GM06990 (cell line): ENCODE data around the gene FNBP1.

Source experiments
- DNase-seq: peaks from one replicate; pipeline ENCODE4 v3.0.0-alpha.2; 2011; ENCODE audit not compliant: insufficient read length; ENCODE audit errors: extremely low read depth
- H3K27me3 ChIP-seq: replicated peaks from 2 replicates; pipeline ENCODE4 v1.6.0; 2011; ENCODE audit warnings: low read length; ENCODE audit not compliant: control insufficient read depth, insufficient read depth
- H3K36me3 ChIP-seq: 2 replicates; pipeline ENCODE4 v1.5.1; 2011; ENCODE audit warnings: low read length; ENCODE audit not compliant: control insufficient read depth, insufficient read depth
- H3K4me3 ChIP-seq: replicated peaks from 2 replicates; pipeline ENCODE4 v1.5.1; 2011; ENCODE audit warnings: low read depth, mild to moderate bottlenecking, control low read depth, low read length
- TF ChIP-seq, protein P1 (sequence below): IDR thresholded peaks from 2 replicates; pipeline ENCODE4 v1.5.1; 2011; ENCODE audit warnings: low read length, control low read depth, mild to moderate bottlenecking, inconsistent platforms; ENCODE audit not compliant: insufficient read depth, poor library complexity, severe bottlenecking

Gene FNBP1

GRCh38 chr9:129914051-129914450 lies 128.9 kb downstream of the FNBP1 start:
- DNase-seq, result no peak
- TF ChIP-seq, protein P1, sequence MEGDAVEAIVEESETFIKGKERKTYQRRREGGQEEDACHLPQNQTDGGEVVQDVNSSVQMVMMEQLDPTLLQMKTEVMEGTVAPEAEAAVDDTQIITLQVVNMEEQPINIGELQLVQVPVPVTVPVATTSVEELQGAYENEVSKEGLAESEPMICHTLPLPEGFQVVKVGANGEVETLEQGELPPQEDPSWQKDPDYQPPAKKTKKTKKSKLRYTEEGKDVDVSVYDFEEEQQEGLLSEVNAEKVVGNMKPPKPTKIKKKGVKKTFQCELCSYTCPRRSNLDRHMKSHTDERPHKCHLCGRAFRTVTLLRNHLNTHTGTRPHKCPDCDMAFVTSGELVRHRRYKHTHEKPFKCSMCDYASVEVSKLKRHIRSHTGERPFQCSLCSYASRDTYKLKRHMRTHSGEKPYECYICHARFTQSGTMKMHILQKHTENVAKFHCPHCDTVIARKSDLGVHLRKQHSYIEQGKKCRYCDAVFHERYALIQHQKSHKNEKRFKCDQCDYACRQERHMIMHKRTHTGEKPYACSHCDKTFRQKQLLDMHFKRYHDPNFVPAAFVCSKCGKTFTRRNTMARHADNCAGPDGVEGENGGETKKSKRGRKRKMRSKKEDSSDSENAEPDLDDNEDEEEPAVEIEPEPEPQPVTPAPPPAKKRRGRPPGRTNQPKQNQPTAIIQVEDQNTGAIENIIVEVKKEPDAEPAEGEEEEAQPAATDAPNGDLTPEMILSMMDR, result no peak

DNA sequence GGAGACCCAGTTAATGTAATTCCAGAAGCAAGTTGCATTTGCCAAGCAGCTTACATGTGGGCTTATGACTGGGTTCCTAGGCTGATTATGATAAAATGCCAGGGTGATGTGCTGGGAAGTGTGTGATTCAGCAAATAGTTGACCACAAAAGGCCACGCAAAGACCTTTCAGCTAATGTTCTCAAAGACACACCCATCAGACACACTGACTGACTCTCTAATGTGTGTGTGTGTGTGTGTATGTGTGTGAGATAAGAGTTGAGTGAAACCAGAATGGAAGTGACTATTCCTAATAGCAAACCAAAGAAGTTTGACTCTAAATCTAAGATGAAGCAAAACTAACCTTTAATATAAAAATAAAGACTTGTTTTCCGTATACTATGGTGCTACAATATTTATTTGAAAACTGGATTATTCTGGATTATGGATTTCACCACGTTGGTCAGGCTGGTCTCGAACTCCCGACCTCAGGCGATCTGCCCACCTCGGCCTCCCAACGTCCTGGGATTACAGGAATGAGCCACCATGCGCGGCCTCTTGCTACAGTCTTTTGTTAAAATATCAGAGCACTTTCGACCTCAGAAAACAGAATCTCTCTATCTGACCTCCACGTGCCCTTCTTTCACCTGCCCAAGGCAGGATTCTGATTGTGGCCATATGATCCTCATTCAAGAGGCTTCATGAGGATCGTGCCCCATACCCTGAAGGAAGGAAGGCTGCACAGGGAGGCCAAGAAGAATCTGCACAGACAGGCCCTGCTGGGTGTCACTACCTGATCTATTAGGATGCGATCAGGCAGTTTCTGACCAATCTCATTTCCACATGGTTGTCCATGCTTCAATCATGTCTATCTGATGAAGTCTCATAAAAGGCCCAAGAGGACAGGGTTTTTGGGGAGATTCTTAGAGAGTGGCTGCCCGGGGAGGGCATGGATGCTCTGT lies 132.1 kb downstream of the FNBP1 start:
- Histone ChIP-seq H3K36me3 (peaks cover 23% of the 10 kb centered on the region), H3K27me3 (no peaks in the 10 kb centered on the region), H3K4me3 (no peak overlapping the region)
- DNase-seq, result no peak
- TF ChIP-seq, protein P1, result no peak

More at GRCh38 chr9:129914051-129914450, 128.9 kb downstream of the FNBP1 start:
- Histone ChIP-seq H3K36me3 (peaks cover 20% of the 10 kb centered on the region), H3K4me3 (no peak overlapping the region), H3K27me3 (no peaks in the 10 kb centered on the region)

DNA sequence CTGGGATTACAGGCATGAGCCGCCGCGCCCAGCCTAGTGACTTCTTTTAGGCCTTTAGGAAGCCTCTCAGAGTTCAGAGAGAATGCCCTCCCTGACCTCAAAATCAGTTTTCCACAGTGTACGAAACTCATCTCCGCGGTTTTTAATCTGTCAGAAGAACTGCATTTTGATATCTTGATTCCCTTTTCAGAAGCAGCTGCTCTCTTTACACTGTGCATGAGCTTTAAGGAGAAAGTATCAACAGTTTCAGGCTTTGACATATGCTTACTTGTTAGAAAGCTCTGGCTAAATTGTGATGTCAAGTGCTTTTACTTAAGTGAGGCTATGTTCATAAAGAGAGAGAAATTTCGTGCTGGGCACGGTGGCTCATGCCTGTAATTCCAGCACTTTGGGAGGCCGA lies 133.1 kb downstream of the FNBP1 start:
- no peaks in the 10 kb centered on the region for H3K27me3 ChIP-seq
- TF ChIP-seq, protein P1, result no peak
- peaks cover 25% of the 10 kb centered on the region for H3K36me3 ChIP-seq
- no peak overlapping the region for H3K4me3 ChIP-seq
- no peak for DNase-seq

GRCh38 chr9:129908906-129909305 lies 134.1 kb downstream of the FNBP1 start:
- TF ChIP-seq, protein P1, result no peak
- H3K36me3 ChIP-seq, result peaks cover 24% of the 10 kb centered on the region
- no peak for DNase-seq
- no peak overlapping the region for H3K4me3 ChIP-seq
- no peaks in the 10 kb centered on the region for H3K27me3 ChIP-seq

GRCh38 chr9:129907201-129907600 lies 135.8 kb downstream of the FNBP1 start:
- Histone ChIP-seq H3K27me3 (no peaks in the 10 kb centered on the region), H3K4me3 (no peak overlapping the region), H3K36me3 (peaks cover 23% of the 10 kb centered on the region)
- no peak for DNase-seq
- TF ChIP-seq, protein P1, result no peak
